AG09309 (cell line): ENCODE data around the gene BTNL2.

Source experiments
- DNase-seq: peaks from one replicate; pipeline ENCODE4 v3.0.0-alpha.2; 2010; ENCODE audit warnings: low read depth
- H3K4me3 ChIP-seq: 2 replicates; pipeline ENCODE4 v1.5.1; 2011; ENCODE audit warnings: mild to moderate bottlenecking, low read depth, low read length, moderate library complexity; ENCODE audit not compliant: control insufficient read depth
- TF ChIP-seq, protein P1 (sequence below): IDR thresholded peaks from 2 replicates; pipeline ENCODE4 v1.5.1; 2011; ENCODE audit warnings: mild to moderate bottlenecking, low read depth, low read length, inconsistent platforms; ENCODE audit not compliant: insufficient read depth, control insufficient read depth; ENCODE audit errors: missing control alignments

The BTNL2 gene

DNA sequence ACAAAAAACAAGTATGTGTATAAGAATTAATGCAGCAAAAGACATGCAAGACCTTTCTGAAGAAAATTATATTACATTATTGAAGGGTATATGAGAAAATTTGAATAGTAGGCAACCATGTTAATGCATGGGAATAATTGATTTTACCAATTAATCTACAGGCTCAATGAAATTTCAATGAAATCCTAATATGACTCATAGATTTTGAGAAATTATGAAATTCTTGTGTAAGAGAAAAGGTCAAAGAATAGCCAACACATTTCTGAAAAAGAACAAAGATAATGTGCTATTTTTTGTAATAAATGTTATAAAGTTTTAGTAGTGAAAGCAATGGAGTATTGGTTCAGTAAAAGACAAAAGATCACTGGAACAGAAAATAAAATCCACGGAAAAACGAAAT, 53.6 kb downstream of the BTNL2 start:
- DNase-seq, result no peak
- TF ChIP-seq, protein P1, sequence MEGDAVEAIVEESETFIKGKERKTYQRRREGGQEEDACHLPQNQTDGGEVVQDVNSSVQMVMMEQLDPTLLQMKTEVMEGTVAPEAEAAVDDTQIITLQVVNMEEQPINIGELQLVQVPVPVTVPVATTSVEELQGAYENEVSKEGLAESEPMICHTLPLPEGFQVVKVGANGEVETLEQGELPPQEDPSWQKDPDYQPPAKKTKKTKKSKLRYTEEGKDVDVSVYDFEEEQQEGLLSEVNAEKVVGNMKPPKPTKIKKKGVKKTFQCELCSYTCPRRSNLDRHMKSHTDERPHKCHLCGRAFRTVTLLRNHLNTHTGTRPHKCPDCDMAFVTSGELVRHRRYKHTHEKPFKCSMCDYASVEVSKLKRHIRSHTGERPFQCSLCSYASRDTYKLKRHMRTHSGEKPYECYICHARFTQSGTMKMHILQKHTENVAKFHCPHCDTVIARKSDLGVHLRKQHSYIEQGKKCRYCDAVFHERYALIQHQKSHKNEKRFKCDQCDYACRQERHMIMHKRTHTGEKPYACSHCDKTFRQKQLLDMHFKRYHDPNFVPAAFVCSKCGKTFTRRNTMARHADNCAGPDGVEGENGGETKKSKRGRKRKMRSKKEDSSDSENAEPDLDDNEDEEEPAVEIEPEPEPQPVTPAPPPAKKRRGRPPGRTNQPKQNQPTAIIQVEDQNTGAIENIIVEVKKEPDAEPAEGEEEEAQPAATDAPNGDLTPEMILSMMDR, result no peak
- H3K4me3 ChIP-seq, result no peak overlapping the region
